GM12801 (cell line): ENCODE data around the gene OR4K2.

ENCODE experiments used
- TF ChIP-seq, protein P1 (sequence below): IDR thresholded peaks from one replicate; pipeline ENCODE4 v1.5.1; 2011; ENCODE audit warnings: control low read depth; ENCODE audit not compliant: insufficient read length; ENCODE audit errors: extremely low read depth

The OR4K2 gene

DNA sequence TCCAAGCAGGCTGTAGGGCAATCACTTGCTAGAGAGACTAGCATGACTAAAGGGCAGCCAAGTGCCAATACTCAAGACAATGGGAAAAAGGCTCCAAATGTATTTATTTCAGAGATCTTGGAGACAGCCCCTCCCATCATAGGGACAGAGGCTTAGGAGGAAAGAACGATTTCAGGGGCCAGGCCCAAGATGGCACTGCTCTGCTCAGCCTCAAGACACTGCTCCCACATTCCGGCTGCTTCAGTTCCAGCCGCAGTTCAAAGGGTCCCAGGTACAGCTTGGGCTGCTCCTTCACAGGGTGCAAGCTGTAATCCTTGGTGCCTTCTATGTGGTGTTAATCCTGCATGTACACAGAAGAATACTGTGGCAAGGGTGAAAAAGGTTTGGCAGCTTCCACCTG lies 26.1 kb downstream of the OR4K2 start:
- TF ChIP-seq, protein P1, sequence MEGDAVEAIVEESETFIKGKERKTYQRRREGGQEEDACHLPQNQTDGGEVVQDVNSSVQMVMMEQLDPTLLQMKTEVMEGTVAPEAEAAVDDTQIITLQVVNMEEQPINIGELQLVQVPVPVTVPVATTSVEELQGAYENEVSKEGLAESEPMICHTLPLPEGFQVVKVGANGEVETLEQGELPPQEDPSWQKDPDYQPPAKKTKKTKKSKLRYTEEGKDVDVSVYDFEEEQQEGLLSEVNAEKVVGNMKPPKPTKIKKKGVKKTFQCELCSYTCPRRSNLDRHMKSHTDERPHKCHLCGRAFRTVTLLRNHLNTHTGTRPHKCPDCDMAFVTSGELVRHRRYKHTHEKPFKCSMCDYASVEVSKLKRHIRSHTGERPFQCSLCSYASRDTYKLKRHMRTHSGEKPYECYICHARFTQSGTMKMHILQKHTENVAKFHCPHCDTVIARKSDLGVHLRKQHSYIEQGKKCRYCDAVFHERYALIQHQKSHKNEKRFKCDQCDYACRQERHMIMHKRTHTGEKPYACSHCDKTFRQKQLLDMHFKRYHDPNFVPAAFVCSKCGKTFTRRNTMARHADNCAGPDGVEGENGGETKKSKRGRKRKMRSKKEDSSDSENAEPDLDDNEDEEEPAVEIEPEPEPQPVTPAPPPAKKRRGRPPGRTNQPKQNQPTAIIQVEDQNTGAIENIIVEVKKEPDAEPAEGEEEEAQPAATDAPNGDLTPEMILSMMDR, result no peak

GRCh38 chr14:19902409-19902808 lies 27.5 kb downstream of the OR4K2 start:
- TF ChIP-seq, protein P1, result no peak

DNA sequence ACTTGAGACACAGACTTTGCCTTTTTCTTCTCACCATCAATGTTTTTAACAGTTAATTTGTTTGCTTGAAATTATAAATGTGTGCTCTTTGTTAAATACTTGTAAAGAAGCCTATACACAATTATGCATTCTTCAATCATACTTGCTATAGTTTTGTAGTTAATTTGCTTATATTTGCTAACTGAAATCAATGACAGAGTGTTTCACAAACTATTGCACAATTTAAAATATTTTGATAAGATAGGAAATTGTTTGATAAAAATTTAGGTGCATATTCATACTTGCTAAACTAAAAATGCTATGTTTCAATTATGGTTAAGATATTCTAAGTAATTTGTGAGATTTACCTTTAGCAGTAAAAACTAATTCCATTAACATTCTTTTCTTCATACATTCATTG lies 31.7 kb downstream of the OR4K2 start:
- TF ChIP-seq, protein P1, result no peak

- TF ChIP-seq, protein P1, result no peak
Measured at GRCh38 chr14:19911114-19911513, 36.2 kb downstream of the OR4K2 start.

- TF ChIP-seq, protein P1, result no peak
Measured at GRCh38 chr14:19917243-19917642, 42.3 kb downstream of the OR4K2 start.

DNA sequence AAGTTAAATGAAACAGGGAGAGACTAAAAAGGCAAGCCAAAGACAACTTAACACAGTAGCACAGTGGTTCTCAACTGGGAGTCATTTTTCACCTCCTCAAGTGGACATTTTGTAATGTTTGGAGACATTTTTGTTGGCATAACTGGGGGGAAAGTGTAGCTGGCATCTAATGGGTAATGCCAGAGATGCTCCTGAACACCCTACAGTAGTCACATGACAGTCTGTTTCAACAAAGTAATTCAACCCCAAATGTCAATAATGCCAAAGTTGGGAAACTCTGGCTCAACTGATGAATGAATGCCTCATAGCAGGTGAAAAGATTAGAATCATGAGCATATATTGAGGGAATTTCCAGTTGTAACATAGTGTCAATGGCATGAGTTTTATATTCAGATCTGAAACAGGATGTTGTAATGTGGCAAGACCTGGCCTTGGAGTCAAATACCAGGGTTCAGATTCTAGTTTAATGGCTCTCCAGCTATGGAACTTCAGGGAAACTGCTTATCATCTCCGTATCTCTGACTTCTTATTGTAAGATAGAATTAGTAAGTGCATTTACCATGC lies 43.1 kb downstream of the OR4K2 start:
- TF ChIP-seq, protein P1, result no peak

DNA sequence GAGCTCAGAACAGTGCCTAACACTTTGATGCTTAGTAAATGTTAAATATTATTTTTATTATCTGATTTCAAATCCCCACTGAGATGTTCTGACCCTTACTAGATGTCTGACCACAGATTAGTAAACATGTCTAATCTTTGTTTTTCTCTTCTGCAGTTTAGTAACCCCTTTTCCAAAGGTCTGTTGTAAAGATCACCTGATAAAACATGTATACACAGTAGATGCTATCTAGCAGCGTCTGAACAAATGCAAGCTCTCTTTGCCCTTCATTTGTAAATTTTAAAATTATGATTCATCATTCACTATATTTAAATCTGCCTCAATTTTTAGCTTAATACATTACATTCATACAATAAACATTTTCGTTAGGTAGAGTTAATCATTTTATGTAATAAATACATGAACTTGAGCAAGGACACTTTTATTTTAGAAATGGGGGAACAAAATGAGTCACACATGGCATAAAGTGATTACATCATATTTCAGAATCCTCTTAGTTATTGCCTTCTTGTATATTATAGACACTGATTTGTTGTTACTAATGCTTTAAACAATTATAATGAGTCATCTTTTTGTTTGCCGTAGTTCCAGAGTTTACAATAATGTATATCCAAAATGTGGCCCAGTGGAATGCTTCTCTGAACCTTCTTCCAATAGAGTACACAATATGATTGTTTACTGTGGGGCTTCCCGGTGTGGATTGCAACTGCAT lies 43.8 kb downstream of the OR4K2 start:
- TF ChIP-seq, protein P1, result no peak
